ENCODE data around the gene ZKSCAN7. TPM values are rescaled to one million over a fixed set of nuclear protein-coding genes. Genes with fewer than 3 reads are reported as not detected.
"Not testable (repeated sequence)": the region's sequence is repeated elsewhere in the genome, so short reads cannot be mapped to it uniquely, and the experiment has no call there.

The ZKSCAN7 gene
- total and polyA plus RNA-seq, 2 experiments from 2014 or later = 13.4 to 24.9 TPM

GRCh38 chr3:44557074-44557473 is 2.1 kb downstream of the ZKSCAN7 start:
- peaks cover 10% of the 10 kb centered on the region for H3K4me1 ChIP-seq (ENCODE audit: low read depth)
- H3K36me3 ChIP-seq = no peaks in the 10 kb centered on the region
- no peaks in the 10 kb centered on the region for H3K9me3 ChIP-seq (ENCODE audit: low read depth)
- TF ChIP-seq CTCF (IDR thresholded peaks at IDR 0.05; ENCODE audit: low read depth, low read length) = no peak
- no peak overlapping the region for H3K27ac ChIP-seq
- DNase-seq (ENCODE audit: low read depth in 1 of 2, low spot score in 1 of 2) = no peak
- peaks cover 13% of the 10 kb centered on the region for H3K27me3 ChIP-seq
- no peak overlapping the region for H3K4me3 ChIP-seq

- Histone ChIP-seq H3K27me3 (no peaks in the 10 kb centered on the region), H3K9me3 (ENCODE audit: low read depth) (no peaks in the 10 kb centered on the region), H3K4me1 (ENCODE audit: low read depth) (peaks cover 5% of the 10 kb centered on the region), H3K27ac (no peak overlapping the region), H3K4me3 (no peak overlapping the region), H3K36me3 (peaks cover 4% of the 10 kb centered on the region)
- no peak for TF ChIP-seq CTCF (IDR thresholded peaks at IDR 0.05; ENCODE audit: low read depth, low read length)
- no peak for DNase-seq (ENCODE audit: low read depth in 1 of 2, low spot score in 1 of 2)
Measured at GRCh38 chr3:44561076-44561475, 6.1 kb downstream of the ZKSCAN7 start.

GRCh38 chr3:44562147-44562546 is 7.2 kb downstream of the ZKSCAN7 start:
- Histone ChIP-seq H3K4me1 (ENCODE audit: low read depth) (no peaks in the 10 kb centered on the region), H3K36me3 (peaks cover 4% of the 10 kb centered on the region), H3K27ac (no peak overlapping the region), H3K27me3 (no peaks in the 10 kb centered on the region), H3K4me3 (no peak overlapping the region), H3K9me3 (ENCODE audit: low read depth) (no peaks in the 10 kb centered on the region)
- no peak for DNase-seq (ENCODE audit: low read depth in 1 of 2, low spot score in 1 of 2)
- no peak for TF ChIP-seq CTCF (IDR thresholded peaks at IDR 0.05; ENCODE audit: low read depth, low read length)

GRCh38 chr3:44568561-44568960 is 13.6 kb downstream of the ZKSCAN7 start:
- H3K36me3 ChIP-seq = peaks cover 17% of the 10 kb centered on the region
- TF ChIP-seq CTCF (IDR thresholded peaks at IDR 0.05; ENCODE audit: low read depth, low read length) = no peak
- no peak for DNase-seq (ENCODE audit: low read depth in 1 of 2, low spot score in 1 of 2)

GRCh38 chr3:44571024-44571423 is 16.0 kb downstream of the ZKSCAN7 start:
- Histone ChIP-seq H3K27ac (no peak overlapping the region), H3K36me3 (peaks cover 12% of the 10 kb centered on the region), H3K9me3 (ENCODE audit: low read depth) (no peaks in the 10 kb centered on the region), H3K4me3 (no peak overlapping the region), H3K27me3 (no peaks in the 10 kb centered on the region), H3K4me1 (ENCODE audit: low read depth) (no peaks in the 10 kb centered on the region)
- no peak for DNase-seq (ENCODE audit: low read depth in 1 of 2, low spot score in 1 of 2)
- TF ChIP-seq CTCF (IDR thresholded peaks at IDR 0.05; ENCODE audit: low read depth, low read length) = no peak

More at GRCh38 chr3:44568561-44568960, 13.6 kb downstream of the ZKSCAN7 start:
- no peaks in the 10 kb centered on the region for H3K9me3 ChIP-seq (ENCODE audit: low read depth)
- no peak overlapping the region for H3K27ac ChIP-seq
- no peaks in the 10 kb centered on the region for H3K27me3 ChIP-seq
- H3K4me1 ChIP-seq (ENCODE audit: low read depth) = no peaks in the 10 kb centered on the region
- H3K4me3 ChIP-seq = no peak overlapping the region

GRCh38 chr3:44576613-44577012 is 21.6 kb downstream of the ZKSCAN7 start:
- TF ChIP-seq CTCF (IDR thresholded peaks at IDR 0.05; ENCODE audit: low read depth, low read length) = no peak
- H3K4me3 ChIP-seq = no peak overlapping the region
- no peaks in the 10 kb centered on the region for H3K9me3 ChIP-seq (ENCODE audit: low read depth)
- no peaks in the 10 kb centered on the region for H3K27me3 ChIP-seq
- DNase-seq (ENCODE audit: low read depth in 1 of 2, low spot score in 1 of 2) = no peak
- no peaks in the 10 kb centered on the region for H3K4me1 ChIP-seq (ENCODE audit: low read depth)
- peak overlapping the region; percentile 51 for H3K27ac ChIP-seq
- H3K36me3 ChIP-seq = peaks cover 3% of the 10 kb centered on the region

GRCh38 chr3:44577354-44577952 is 22.5 kb downstream of the ZKSCAN7 start:
- H3K4me1 ChIP-seq (ENCODE audit: low read depth); H3K4me3 ChIP-seq; H3K9me3 ChIP-seq (ENCODE audit: low read depth); H3K36me3 ChIP-seq; H3K27me3 ChIP-seq: not testable (repeated sequence)
- DNase-seq (ENCODE audit: low read depth in 1 of 2, low spot score in 1 of 2) = peak in 1 of 2 donors; percentile 0
- peak overlapping the region; percentile 62 for H3K27ac ChIP-seq

GRCh38 chr3:44578316-44578715 is 23.3 kb downstream of the ZKSCAN7 start:
- not testable (repeated sequence) for H3K36me3 ChIP-seq; H3K27me3 ChIP-seq; H3K9me3 ChIP-seq (ENCODE audit: low read depth); H3K4me1 ChIP-seq (ENCODE audit: low read depth); H3K4me3 ChIP-seq; DNase-seq (ENCODE audit: low read depth in 1 of 2, low spot score in 1 of 2); H3K27ac ChIP-seq
